HepG2 (cell line): ENCODE data around the gene PCDHA13. TPM values are rescaled to one million over a fixed set of nuclear protein-coding genes. Genes with fewer than 3 reads are reported as not detected.
"Not testable (repeated sequence)": the region's sequence is repeated elsewhere in the genome, so short reads cannot be mapped to it uniquely, and the experiment has no call there.

Experiments used
- ATAC-seq: fragments of 200-7000 bp; cut with Tn5 transposase; 3 replicates; pipeline ENCODE4 v1.9.1; 2020; ENCODE audit warnings: mild to moderate bottlenecking, moderate library complexity
- BruUV-seq: library from RNA; stranded (reverse); fragments of 400-500 nt; replicated peaks from 2 replicates; lab custom pipeline; 2021; lab: Mats Ljungman, UMichigan
- CTCF ChIA-PET: fragments of 300-600 bp; formaldehyde crosslinking; extraction: SDS; loops from one replicate; lab custom pipeline; 2021; ENCODE audit warnings: low total read pairs, inconsistent platforms, low intra/inter-chr PET ratio; lab: Yijun Ruan, JAX
- POLR2A ChIA-PET: fragments of 350-600 bp; sonication (Branson Sonifier 250); formaldehyde crosslinking; loops from one replicate; lab custom pipeline; 2020; ENCODE audit warnings: antibody characterized with exemption, inconsistent platforms; lab: Yijun Ruan, JAX
- DNase-seq: peaks from one replicate; pipeline ENCODE4 v3.0.0-alpha.2; 2015; ENCODE audit warnings: low spot score
- FAIRE-seq: peaks from 3 replicates; lab custom pipeline; 2011; peaks lifted over from hg19 to GRCh38; lab: Jason Lieb, UNC
- H2AFZ ChIP-seq: one replicate; pipeline ENCODE4 v1.6.1; 2011; ENCODE audit warnings: low read length, inconsistent platforms
- H3K27ac ChIP-seq: fragments of 300-600 bp; 3 replicates; pipeline ENCODE4 v1.8.0; 2011; ENCODE audit warnings: mixed run types, mild to moderate bottlenecking, mixed read lengths, low read length, inconsistent platforms; ENCODE audit not compliant: insufficient read depth; ENCODE audit errors: extremely low read length
- H3K27me3 ChIP-seq, 2 experiments: fragments of 200-600 bp in 1 of 2; 2 replicates in 1 of 2; 3 replicates in 1 of 2; pipeline versions ENCODE4 v1.6.0 to v1.8.0; 2011; ENCODE audit warnings: low read length in 2 of 2, mild to moderate bottlenecking in 2 of 2, moderate library complexity in 2 of 2, inconsistent platforms in 1 of 2; ENCODE audit not compliant: insufficient read depth in 2 of 2, control insufficient read depth in 1 of 2
- H3K36me3 ChIP-seq, 2 experiments: fragments of 200-600 bp in 1 of 2; replicated peaks in 1 of 2; 2 replicates in 1 of 2; 3 replicates in 1 of 2; pipeline versions ENCODE4 v1.5.1 to v1.8.0; 2011; ENCODE audit warnings: low read length in 2 of 2, inconsistent platforms in 1 of 2; ENCODE audit not compliant: insufficient read depth in 2 of 2, control insufficient read depth in 1 of 2
- H3K4me1 ChIP-seq: 2 replicates; pipeline ENCODE4 v1.5.1; 2012; ENCODE audit warnings: low read length, inconsistent platforms; ENCODE audit not compliant: insufficient read depth
- H3K4me2 ChIP-seq: 2 replicates; pipeline ENCODE4 v1.6.0; 2011; ENCODE audit warnings: low read depth, low read length, inconsistent platforms
- H3K4me3 ChIP-seq, 3 experiments: fragments of 200-600 bp in 1 of 3; sonication (generic), shearing (Covaris generic) in 1 of 3; replicated peaks in 1 of 3; 2 replicates each; pipeline ENCODE4 v1.5.1; 2011 to 2016; ENCODE audit warnings: low read length in 3 of 3, inconsistent platforms in 2 of 3, low read depth in 2 of 3, mild to moderate bottlenecking in 2 of 3, control low read depth in 1 of 3, mixed read lengths in 1 of 3; ENCODE audit not compliant: insufficient read depth in 1 of 3
- H3K79me2 ChIP-seq: one replicate; pipeline ENCODE4 v1.6.1; 2011; ENCODE audit warnings: low read length, inconsistent platforms; ENCODE audit not compliant: insufficient read depth
- H3K9ac ChIP-seq: 2 replicates; pipeline ENCODE4 v1.6.0; 2011; ENCODE audit warnings: mild to moderate bottlenecking, low read depth, low read length, inconsistent platforms; ENCODE audit not compliant: insufficient read depth
- H3K9me3 ChIP-seq: 2 replicates; pipeline ENCODE4 v1.5.1; 2012; ENCODE audit warnings: mild to moderate bottlenecking, low read length
- H4K20me1 ChIP-seq: 2 replicates; pipeline ENCODE4 v1.6.0; 2011; ENCODE audit warnings: inconsistent platforms, mild to moderate bottlenecking, low read length, moderate library complexity; ENCODE audit not compliant: insufficient read depth
- DNMT1 ChIP-seq: sonication (generic); formaldehyde crosslinking; IDR thresholded peaks from 2 replicates; pipeline ENCODE4 v1.5.1; 2020; ENCODE audit warnings: mild to moderate bottlenecking, missing genetic modification reagents
- WGBS: methylation state at CpG from one replicate; pipeline ENCODE4 v1.1.6; 2017; ENCODE audit warnings: low lambda C conversion rate; 5-methylcytosine and 5-hydroxymethylcytosine counted together
- in situ Hi-C: cut with HindIII; loops from 2 replicates; pipeline ENCODE4 v1.10.0; 2017; ENCODE audit warnings: low pct_unique_long_range_greater_than_20kb; ENCODE audit not compliant: extremely low pct_ligation_motif_present
- intact Hi-C: fragments of 100-400 bp; cut with micrococcal nuclease; formaldehyde crosslinking; loops from one replicate; pipeline ENCODE4 v1.10.0; 2022; ENCODE audit not compliant: unreplicated experiment
- polyA plus RNA-seq, 8 experiments: library from polyadenylated mRNA; depleted of rRNA in 3 of 8; stranded (reverse) in 7 of 8; unstranded in 1 of 8; fragments of >200 nt; fragmentation: Illumina TruSeq in 4 of 8; extraction: Trizol in 4 of 8; gene quantifications; 2 replicates each; pipeline versions ENCODE4 v1.2.1 to v1.2.3, GENCODE V29; 2011 to 2016; ENCODE audit warnings: low read depth in 4 of 8, missing spikeins in 1 of 8, mixed read lengths in 1 of 8; ENCODE audit not compliant: insufficient read depth in 1 of 8
- total RNA-seq, 5 experiments: library from RNA; depleted of rRNA; stranded (reverse); fragments of >200 nt; fragmentation: Illumina TruSeq; extraction: Trizol; gene quantifications; 2 replicates each; pipeline ENCODE4 v1.2.3, GENCODE V29; 2016; ENCODE audit warnings: low read depth in 1 of 5
- TF ChIP-seq, protein P1 (sequence below): sonication (generic); formaldehyde crosslinking; IDR thresholded peaks from 2 replicates; pipeline ENCODE4 v1.4.0; 2020; ENCODE audit warnings: missing genetic modification reagents

The PCDHA13 gene
- total and polyA plus RNA-seq, 2 of the 13 experiments (the other 11 are each of a cell fraction or from before 2014, with no cell fraction given): 0.03 to 0.04 TPM

DNA sequence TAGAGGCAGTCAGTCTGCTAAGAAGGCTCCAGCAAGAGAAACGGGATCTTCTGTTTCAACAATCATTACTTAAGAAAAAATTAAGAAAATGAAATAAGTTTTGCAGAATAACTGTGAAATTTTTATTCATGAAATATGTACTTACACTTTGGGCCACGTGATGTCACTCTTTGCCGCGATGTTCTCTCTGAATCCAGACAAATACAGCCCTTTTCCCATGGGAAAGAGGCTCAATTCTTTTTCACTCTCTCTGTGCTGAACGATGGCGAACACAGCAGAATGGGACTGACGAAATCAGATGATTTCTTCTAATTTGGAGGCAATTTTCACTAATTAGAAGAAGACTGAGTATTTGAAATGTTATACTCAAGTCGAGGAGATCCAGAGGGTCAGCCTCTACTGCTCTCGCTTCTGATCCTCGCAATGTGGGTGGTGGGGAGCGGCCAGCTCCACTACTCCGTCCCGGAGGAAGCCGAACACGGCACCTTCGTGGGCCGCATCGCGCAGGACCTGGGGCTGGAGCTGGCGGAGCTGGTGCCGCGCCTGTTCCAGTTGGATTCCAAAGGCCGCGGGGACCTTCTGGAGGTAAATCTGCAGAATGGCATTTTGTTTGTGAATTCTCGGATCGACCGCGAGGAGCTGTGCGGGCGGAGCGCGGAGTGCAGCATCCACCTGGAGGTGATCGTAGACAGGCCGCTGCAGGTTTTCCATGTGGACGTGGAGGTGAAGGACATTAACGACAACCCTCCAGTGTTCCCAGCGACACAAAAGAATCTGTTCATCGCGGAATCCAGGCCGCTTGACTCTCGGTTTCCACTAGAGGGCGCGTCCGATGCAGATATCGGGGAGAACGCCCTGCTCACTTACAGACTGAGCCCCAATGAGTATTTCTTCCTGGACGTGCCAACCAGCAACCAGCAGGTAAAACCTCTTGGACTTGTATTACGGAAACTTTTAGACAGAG lies 33.5 kb upstream of the PCDHA13 start, which contains the start of gene PCDHA9:
Gene PCDHA9, plus strand, starts transcription at position 244 of the 964 bp plus-strand sequence. Its CDS starts 114 bp downstream, at position 358.
- H3K4me1 ChIP-seq, H3K79me2 ChIP-seq, H3K27ac ChIP-seq, H3K36me3 ChIP-seq, H3K4me2 ChIP-seq, H3K9me3 ChIP-seq, H4K20me1 ChIP-seq, intact Hi-C loops, BruUV-seq, H2AFZ ChIP-seq, POLR2A ChIA-PET, H3K4me3 ChIP-seq, FAIRE-seq, H3K27me3 ChIP-seq, CTCF ChIA-PET, in situ Hi-C loops, H3K9ac ChIP-seq, DNase-seq: not testable (repeated sequence)
- WGBS: 73% methylated on average over 40 of the region's 48 CpGs
- TF ChIP-seq, protein P1, sequence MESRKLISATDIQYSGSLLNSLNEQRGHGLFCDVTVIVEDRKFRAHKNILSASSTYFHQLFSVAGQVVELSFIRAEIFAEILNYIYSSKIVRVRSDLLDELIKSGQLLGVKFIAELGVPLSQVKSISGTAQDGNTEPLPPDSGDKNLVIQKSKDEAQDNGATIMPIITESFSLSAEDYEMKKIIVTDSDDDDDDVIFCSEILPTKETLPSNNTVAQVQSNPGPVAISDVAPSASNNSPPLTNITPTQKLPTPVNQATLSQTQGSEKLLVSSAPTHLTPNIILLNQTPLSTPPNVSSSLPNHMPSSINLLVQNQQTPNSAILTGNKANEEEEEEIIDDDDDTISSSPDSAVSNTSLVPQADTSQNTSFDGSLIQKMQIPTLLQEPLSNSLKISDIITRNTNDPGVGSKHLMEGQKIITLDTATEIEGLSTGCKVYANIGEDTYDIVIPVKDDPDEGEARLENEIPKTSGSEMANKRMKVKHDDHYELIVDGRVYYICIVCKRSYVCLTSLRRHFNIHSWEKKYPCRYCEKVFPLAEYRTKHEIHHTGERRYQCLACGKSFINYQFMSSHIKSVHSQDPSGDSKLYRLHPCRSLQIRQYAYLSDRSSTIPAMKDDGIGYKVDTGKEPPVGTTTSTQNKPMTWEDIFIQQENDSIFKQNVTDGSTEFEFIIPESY (CRISPR knock-in tag): 0 out of 2 replicates have a peak, but pooled peaks have one; percentile 33
- ATAC-seq: peak; percentile 57; the same call in 2 of the 3 replicates

- in situ Hi-C loops, intact Hi-C loops, H3K4me3 ChIP-seq, BruUV-seq, FAIRE-seq, H3K9ac ChIP-seq, H3K27me3 ChIP-seq, H3K27ac ChIP-seq, DNase-seq, CTCF ChIA-PET, H3K79me2 ChIP-seq, H3K9me3 ChIP-seq, POLR2A ChIA-PET, H4K20me1 ChIP-seq, H3K4me1 ChIP-seq, H3K36me3 ChIP-seq, ATAC-seq, H2AFZ ChIP-seq, H3K4me2 ChIP-seq: not testable (repeated sequence)
- TF ChIP-seq DNMT1 (CRISPR knock-in tag): 0 out of 2 replicates have a peak, but pooled peaks have one; percentile 31
- 84% methylated on average over 93 of the region's 101 CpGs for WGBS
Measured at GRCh38 chr5:140849831-140850634, 31.9 kb upstream of the PCDHA13 start.
